HG03575 (cell line): Measurements from ENCODE around the gene CCDC172.

Source experiments
- ATAC-seq: cut with Tn5 transposase; IDR thresholded peaks from one replicate; pipeline ENCODE4 v1.9.1; 2021; ENCODE audit not compliant: unreplicated experiment, insufficient number of reproducible peaks, low FRiP score; ENCODE audit errors: extremely low read depth

Gene CCDC172, protein sequence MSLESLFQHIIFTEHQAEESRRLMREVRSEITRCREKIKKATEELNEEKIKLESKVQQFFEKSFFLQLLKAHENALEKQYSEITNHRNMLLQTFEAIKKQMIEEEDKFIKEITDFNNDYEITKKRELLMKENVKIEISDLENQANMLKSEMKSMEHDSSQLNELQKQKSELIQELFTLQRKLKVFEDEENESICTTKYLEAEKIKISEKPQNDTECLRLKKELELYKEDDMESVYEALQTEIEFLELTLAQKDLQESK

GRCh38 chr10:116324227-116324950, at the start of gene CCDC172:
CCDC172 (plus strand) TSS chr10:116324448; CDS start chr10:116325012, 564 bp downstream.
- ATAC-seq, result no peak

GRCh38 chr10:116276981-116277380, 47.3 kb upstream of the CCDC172 start:
- no peak for ATAC-seq

DNA sequence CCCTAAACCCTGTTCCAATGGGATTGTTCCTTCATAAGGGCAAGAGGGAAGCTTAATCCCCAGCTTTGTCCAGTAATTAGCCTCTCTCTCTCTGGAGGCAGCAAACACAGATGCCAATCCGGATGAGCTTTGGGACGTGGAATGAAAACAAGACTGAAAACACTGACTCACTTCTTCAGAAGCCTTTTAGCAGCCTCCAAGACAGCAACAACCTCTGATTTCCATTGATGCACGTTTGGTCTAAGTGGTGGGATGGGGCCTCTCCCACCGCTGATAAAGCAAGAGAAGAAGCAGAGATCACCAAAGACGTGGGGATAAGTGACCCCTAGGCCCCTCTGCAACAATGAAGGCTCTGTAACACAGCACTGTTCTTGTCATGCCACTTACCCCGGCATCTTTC, 45.4 kb upstream of the CCDC172 start:
- no peak for ATAC-seq

DNA sequence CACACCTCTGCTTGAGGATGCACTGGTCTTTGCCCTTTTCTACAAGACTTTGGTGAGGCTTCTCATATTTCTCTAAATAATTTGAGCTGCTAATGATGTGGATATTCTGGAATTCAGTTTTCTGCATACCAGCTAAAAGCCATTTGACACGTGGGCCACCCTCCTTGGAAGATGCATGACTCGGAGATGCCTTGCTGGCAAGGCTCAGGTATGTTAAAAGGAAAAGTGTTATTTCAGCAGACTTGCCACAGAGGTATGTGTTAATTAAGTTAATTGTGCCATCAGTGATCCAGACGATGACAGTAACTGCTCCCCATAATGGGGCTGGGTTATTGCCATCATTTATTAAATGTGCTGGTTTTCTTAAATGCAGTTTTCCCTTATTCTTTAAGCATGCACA, 42.5 kb upstream of the CCDC172 start:
- ATAC-seq, result no peak

- ATAC-seq, result no peak
These were observed 37.5 kb upstream of the CCDC172 start for GRCh38 chr10:116286626-116287200.

DNA sequence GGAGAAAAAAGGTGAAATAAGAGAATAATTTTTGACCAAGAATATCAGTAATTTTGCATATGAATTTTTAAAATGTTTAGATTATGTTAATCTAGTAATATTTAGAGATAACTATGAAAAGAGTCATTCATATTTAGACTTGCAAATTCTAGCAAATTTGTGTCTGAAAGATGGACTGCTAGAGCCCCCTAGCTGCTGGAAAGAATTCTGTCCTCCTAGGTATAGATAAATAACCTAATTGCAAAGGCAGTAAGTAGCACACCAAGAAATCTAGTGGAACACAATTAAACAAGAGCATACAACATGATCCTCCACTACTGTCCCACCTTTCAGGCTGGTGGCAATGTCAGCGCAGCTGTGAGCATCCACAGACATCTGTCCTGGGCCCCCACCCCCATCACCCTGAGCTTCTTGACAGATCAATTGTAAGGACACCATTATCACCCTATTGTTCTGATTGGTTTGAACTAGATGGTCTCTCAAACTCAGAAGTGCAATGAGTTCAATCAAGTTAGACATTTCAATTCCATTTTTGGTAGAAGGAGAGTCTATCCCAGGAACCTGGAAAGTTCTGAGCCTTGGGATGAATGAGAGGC, 36.2 kb upstream of the CCDC172 start:
- ATAC-seq, result no peak

DNA sequence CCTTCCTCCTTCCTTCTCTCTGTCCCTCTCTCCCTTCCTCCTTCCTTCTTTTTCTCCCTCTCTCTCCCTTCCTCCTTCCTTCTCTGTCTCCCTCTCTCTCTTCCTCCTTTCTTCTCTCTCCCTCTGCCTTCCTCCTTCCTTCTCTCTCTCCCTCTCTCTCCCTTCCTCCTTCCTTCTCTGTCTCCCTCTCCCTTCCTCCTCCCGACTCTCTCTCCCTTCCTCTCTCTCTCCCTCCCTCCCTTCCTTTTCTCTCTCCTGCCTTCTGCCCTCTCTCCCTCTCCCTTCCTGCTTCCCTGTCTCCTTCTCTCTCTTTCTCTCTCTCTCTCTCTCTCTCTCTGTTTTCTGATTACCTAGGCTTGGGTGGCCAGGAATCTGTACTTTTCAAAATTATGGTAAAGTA, 34.6 kb upstream of the CCDC172 start:
- ATAC-seq, result no peak

GRCh38 chr10:116292493-116292892, 31.8 kb upstream of the CCDC172 start:
- no peak for ATAC-seq

- no peak for ATAC-seq
These were observed 27.9 kb upstream of the CCDC172 start for GRCh38 chr10:116296291-116296721.

DNA sequence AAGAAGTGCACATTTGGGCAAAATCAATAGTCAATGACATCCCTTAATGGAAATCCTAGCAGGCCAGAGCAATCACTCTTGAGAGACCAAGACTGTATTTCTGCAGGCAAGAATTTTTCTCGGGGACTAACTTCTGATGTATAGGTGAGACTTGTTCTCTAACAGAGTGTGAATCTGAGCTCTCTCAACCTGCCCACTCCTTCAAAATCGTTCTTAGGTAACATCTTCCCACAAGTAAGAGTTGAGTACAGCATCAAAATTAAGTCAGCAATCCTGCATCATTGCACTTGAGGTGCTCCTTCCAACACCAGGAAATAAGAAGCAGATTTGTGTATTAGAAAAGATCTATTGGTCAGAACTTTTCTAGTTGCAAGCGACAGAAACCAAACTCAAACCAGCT, 25.7 kb upstream of the CCDC172 start:
- ATAC-seq, result no peak

DNA sequence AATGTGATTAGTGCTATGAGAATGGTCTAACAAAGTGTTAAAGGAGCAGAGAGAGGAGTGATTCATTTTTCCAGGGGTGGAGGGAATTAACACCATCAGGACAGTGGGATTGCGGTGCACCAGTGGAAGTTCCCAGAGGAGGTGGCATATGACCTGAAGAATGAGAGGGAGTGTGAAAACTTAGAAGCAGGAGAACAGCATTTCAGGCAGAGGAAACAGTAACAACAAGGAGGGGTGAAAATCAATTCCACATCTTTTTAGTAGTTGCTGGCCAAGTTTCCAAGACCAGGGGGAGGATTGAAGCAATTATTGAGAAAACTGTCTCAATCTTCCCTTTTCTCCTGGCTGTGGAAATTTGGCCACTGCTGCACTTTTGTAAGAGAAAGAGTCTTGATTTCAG, 23.7 kb upstream of the CCDC172 start:
- no peak for ATAC-seq

- ATAC-seq, result no peak
These were observed 19.3 kb upstream of the CCDC172 start for GRCh38 chr10:116304923-116305322.

DNA sequence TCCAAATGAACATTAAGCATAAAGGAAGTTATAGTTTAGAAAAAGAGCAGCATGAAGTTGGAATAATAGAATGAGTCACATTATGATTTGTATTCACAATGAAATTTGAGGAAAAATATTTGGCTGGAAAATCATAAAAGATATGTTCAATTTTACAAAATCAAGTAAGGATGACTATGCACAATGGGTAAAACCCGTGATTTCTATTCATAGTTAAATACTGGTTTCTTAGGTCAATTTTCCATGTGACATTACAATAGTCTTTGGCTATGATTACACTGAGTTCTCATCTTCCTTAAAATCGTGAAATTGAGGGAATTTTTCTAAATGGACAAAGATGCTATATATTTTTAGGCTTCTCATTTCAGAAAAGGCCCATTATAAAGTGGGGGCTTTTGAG, 17.4 kb upstream of the CCDC172 start:
- no peak for ATAC-seq

DNA sequence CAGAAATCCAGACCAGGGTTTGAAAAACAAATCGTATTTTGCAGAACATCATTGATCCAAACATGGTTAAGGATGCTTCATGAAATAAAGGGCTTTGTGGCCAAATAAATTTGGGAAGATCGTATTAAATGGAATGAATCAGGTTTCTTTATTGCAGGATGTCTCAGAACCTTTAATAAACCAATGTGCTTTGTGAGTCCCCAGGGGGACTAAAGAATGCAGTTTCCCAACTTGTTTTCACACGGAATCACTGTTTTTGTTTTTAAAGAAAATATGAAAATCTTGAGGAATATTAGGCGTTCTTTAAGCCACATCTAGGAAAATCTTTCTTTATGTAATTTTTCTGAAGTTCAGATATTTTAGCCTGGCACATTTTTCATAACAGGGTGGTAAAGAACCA, 16.8 kb upstream of the CCDC172 start:
- ATAC-seq, result no peak

DNA sequence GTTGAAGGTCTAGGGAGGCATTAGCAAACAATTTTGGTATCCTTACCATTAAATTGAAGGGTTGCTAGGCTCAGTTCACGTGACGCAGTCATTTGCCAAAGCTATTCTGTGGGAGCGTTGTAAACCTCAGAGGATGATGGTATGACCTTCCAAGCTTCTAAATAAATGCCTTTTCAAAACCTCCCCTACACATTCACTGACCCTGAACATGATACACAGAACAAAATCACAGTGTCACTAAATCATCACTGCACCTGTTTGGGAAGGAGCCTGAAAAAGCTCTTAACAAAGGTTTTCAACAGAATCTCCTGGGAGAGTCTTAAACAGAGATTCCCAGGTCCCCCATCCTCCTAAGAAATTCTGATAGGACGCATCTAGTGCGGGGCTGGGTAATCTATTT, 13.2 kb upstream of the CCDC172 start:
- ATAC-seq, result no peak

GRCh38 chr10:116311706-116312490, 12.3 kb upstream of the CCDC172 start:
- ATAC-seq, result no peak

GRCh38 chr10:116312548-116312947, 11.7 kb upstream of the CCDC172 start:
- no peak for ATAC-seq

DNA sequence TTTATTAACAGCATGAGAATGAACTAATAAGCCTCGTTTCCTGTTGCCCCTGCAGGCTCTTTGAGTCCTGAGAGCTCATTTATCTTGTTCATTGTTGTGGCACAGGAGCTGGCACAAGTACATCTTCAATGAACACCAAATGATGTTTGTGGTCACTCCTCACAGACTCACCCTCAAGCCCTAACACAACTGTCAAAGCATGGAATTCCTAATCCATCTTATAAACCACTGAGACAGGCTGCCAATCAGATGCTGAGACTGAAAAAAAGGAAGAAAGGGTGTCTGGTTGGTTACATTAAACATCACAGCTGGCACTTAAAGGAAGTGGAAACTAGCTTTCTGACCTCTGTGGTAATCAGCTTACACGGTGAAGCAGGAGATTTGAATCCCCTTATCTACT, 7.7 kb upstream of the CCDC172 start:
- no peak for ATAC-seq

- no peak for ATAC-seq
These were observed 845 bp downstream of the CCDC172 start for GRCh38 chr10:116324951-116325635.
